K562 (cell line): ENCODE data around the gene SCYL1. TPM values are rescaled to one million over a fixed set of nuclear protein-coding genes. Genes with fewer than 3 reads are reported as not detected.
A peak's percentile ranks its signal among the peaks of the same experiment; 100 is the strongest.

ENCODE experiments used
- ARID3B ChIP-seq: fragments of 250-450 bp; sonication (Bioruptor Pico); IDR thresholded peaks from 2 replicates; pipeline ENCODE4 v1.4.0; 2020; ENCODE audit warnings: borderline replicate concordance
- BCLAF1 ChIP-seq, 2 experiments: fragments of 450-650 bp in 1 of 2; IDR thresholded peaks; 2 replicates each; pipeline ENCODE4 v1.6.1; 2011 to 2017; ENCODE audit warnings: low read depth in 2 of 2, antibody characterized with exemption in 1 of 2, borderline replicate concordance in 1 of 2, low read length in 1 of 2, mild to moderate bottlenecking in 1 of 2, mixed read lengths in 1 of 2; ENCODE audit not compliant: control insufficient read depth in 1 of 2
- CBX1 ChIP-seq: sonication (generic); IDR thresholded peaks from 2 replicates; pipeline ENCODE4 v1.6.1; 2016; ENCODE audit warnings: antibody characterized with exemption, low read depth, mild to moderate bottlenecking
- ETS1 ChIP-seq: conservative IDR thresholded peaks from 2 replicates; pipeline ENCODE4 v1.6.1; 2011; ENCODE audit warnings: low read depth, mild to moderate bottlenecking, low read length; ENCODE audit not compliant: control insufficient read depth
- GTF2A2 ChIP-seq: IDR thresholded peaks from 2 replicates; pipeline ENCODE4 v1.6.1; 2016; ENCODE audit warnings: mild to moderate bottlenecking, missing genetic modification characterization, missing compliant biosample characterization
- HBP1 ChIP-seq: fragments of 450-650 bp; formaldehyde crosslinking; IDR thresholded peaks from 2 replicates; pipeline ENCODE4 v1.4.0; 2022; ENCODE audit warnings: missing genetic modification characterization
- HDAC8 ChIP-seq: fragments of 450-650 bp; IDR thresholded peaks from 2 replicates; pipeline ENCODE4 v1.6.1; 2016; ENCODE audit warnings: mild to moderate bottlenecking, missing genetic modification characterization, moderate library complexity, missing compliant biosample characterization
- IRF1 ChIP-seq: sonication (generic); formaldehyde crosslinking; IDR thresholded peaks from 2 replicates; pipeline ENCODE4 v1.8.0; 2022; ENCODE audit warnings: missing genetic modification reagents, mild to moderate bottlenecking, borderline replicate concordance
- KLF16 ChIP-seq: IDR thresholded peaks from 2 replicates; pipeline ENCODE4 v1.6.1; 2016; ENCODE audit warnings: antibody characterized with exemption
- NELFE ChIP-seq: IDR thresholded peaks from 2 replicates; pipeline ENCODE4 v1.6.1; 2011; ENCODE audit warnings: mild to moderate bottlenecking; ENCODE audit not compliant: insufficient read depth, insufficient read length
- RBM14 ChIP-seq: fragments of 200-400 bp; formaldehyde crosslinking; IDR thresholded peaks from 2 replicates; pipeline ENCODE4 v1.6.1; 2018; ENCODE audit warnings: low read depth, mild to moderate bottlenecking, low read length, moderate library complexity, borderline replicate concordance; ENCODE audit not compliant: insufficient read depth
- THAP7 ChIP-seq: fragments of 250-450 bp; sonication (Bioruptor Pico); IDR thresholded peaks from 2 replicates; pipeline ENCODE4 v1.5.0; 2021
- ZNF175 ChIP-seq: fragments of 200-800 bp; sonication (Bioruptor generic); IDR thresholded peaks from 2 replicates; pipeline ENCODE4 v1.6.1; 2016; ENCODE audit warnings: low read depth, mild to moderate bottlenecking, missing genetic modification characterization, missing compliant biosample characterization
- polyA plus RNA-seq, 8 experiments: library from polyadenylated mRNA; depleted of rRNA in 4 of 8; stranded (reverse) in 5 of 8; unstranded in 3 of 8; fragments of >200 nt; fragmentation: Nextera tagmentation in 2 of 8; fragmentation: Illumina TruSeq in 1 of 8; extraction: Ambion mirVana in 2 of 8; extraction: Trizol in 1 of 8; gene quantifications; 2 replicates each; pipeline versions ENCODE4 v1.2.1 to v1.2.3, GENCODE V29; 2011 to 2014; ENCODE audit warnings: inconsistent platforms in 1 of 8, missing spikeins in 1 of 8
- total RNA-seq, 7 experiments: library from RNA; depleted of rRNA in 6 of 7; stranded (reverse); fragments of >200 nt in 6 of 7; fragmentation: Illumina TruSeq in 2 of 7; extraction: Trizol in 2 of 7; gene quantifications; 2 replicates each; pipeline versions ENCODE4 v1.2.1 to v1.2.3, GENCODE V29; 2011 to 2021; ENCODE audit warnings: low replicate concordance in 1 of 7
- TF ChIP-seq, protein P1 (sequence below): fragments of 450-650 bp; IDR thresholded peaks from 2 replicates; pipeline ENCODE4 v1.6.1; 2016; ENCODE audit warnings: antibody characterized with exemption

The SCYL1 gene
- total and polyA plus RNA-seq, 9 of the 15 experiments (the other 6 are each of a cell fraction or from before 2014, with no cell fraction given): 1.9 to 145 (median 57.6) TPM

GRCh38 chr11:65498977-65499712 is 25.7 kb upstream of the SCYL1 start, which contains the start of gene MALAT1 (continued):
- TF ChIP-seq THAP7 (CRISPR knock-in tag): peak; percentile 94
- peak; percentile 96 for TF ChIP-seq KLF16
- TF ChIP-seq CBX1: peak; percentile 99
- peak; percentile 99 for TF ChIP-seq HBP1
- TF ChIP-seq RBM14: no peak
- 0 out of 2 replicates have a peak, but pooled peaks have one; percentile 42 for TF ChIP-seq ARID3B (CRISPR knock-in tag)
- peak; percentile 88; the same call in 1 of the 2 replicates for TF ChIP-seq IRF1 (CRISPR knock-in tag)
- no peak for TF ChIP-seq HDAC8 (tag)
- TF ChIP-seq NELFE: peak; percentile 78
- TF ChIP-seq ETS1: peak; percentile 97
- peak; percentile 66; the same call in 1 of the 2 replicates for TF ChIP-seq ZNF175 (CRISPR knock-in tag)
- TF ChIP-seq GTF2A2 (tag): peak; percentile 100
- TF ChIP-seq, protein P1, sequence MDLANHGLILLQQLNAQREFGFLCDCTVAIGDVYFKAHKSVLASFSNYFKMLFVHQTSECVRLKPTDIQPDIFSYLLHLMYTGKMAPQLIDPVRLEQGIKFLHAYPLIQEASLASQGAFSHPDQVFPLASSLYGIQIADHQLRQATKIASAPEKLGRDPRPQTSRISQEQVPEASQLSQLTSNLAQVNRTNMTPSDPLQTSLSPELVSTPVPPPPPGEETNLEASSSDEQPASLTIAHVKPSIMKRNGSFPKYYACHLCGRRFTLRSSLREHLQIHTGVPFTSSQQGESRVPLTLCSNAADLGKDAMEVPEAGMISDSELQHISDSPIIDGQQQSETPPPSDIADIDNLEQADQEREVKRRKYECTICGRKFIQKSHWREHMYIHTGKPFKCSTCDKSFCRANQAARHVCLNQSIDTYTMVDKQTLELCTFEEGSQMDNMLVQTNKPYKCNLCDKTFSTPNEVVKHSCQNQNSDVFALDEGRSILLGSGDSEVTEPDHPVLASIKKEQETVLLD: no peak
- TF ChIP-seq BCLAF1 (IDR thresholded peaks at IDR 0.05; ENCODE audit: borderline replicate concordance in 1 of 2, control insufficient read depth in 1 of 2, low read depth in 2 of 2, low read length in 1 of 2): peak; percentile 28 to 76; a peak in 2 of 4 replicates
